GM10248 (cell line): ENCODE data around the gene COL8A1.
"Not testable (repeated sequence)": the region's sequence is repeated elsewhere in the genome, so short reads cannot be mapped to it uniquely, and the experiment has no call there.

Experiments used
- CTCF ChIA-PET: fragments of 300-600 bp; sonication (Branson Sonifier 250); formaldehyde crosslinking; extraction: SDS; loops from one replicate; lab custom pipeline; 2021; ENCODE audit warnings: antibody characterized with exemption; lab: Yijun Ruan, JAX
- POLR2A ChIA-PET: fragments of 350-650 bp; sonication (Branson Sonifier 250); formaldehyde crosslinking; extraction: SDS; loops from one replicate; lab custom pipeline; 2020; ENCODE audit warnings: antibody characterized with exemption; lab: Yijun Ruan, JAX
- DNase-seq: peaks from one replicate; pipeline ENCODE4 v3.0.0; 2012; ENCODE audit errors: extremely low spot score
- TF ChIP-seq, protein P1 (sequence below): IDR thresholded peaks from 2 replicates; pipeline ENCODE4 v1.5.1; 2012; ENCODE audit warnings: mild to moderate bottlenecking, low read depth; ENCODE audit errors: extremely low read depth, missing control alignments, control extremely low read depth

COL8A1 gene

GRCh38 chr3:99836681-99837080, 198.3 kb downstream of the COL8A1 start:
- ChIA-PET POLR2A (no interaction called here), CTCF (interaction anchor here (1.7 kb wide), 1 partner anchor 267 kb away, joined by 3 read pairs; no protein-coding TSS in a partner anchor)
- TF ChIP-seq, protein P1, sequence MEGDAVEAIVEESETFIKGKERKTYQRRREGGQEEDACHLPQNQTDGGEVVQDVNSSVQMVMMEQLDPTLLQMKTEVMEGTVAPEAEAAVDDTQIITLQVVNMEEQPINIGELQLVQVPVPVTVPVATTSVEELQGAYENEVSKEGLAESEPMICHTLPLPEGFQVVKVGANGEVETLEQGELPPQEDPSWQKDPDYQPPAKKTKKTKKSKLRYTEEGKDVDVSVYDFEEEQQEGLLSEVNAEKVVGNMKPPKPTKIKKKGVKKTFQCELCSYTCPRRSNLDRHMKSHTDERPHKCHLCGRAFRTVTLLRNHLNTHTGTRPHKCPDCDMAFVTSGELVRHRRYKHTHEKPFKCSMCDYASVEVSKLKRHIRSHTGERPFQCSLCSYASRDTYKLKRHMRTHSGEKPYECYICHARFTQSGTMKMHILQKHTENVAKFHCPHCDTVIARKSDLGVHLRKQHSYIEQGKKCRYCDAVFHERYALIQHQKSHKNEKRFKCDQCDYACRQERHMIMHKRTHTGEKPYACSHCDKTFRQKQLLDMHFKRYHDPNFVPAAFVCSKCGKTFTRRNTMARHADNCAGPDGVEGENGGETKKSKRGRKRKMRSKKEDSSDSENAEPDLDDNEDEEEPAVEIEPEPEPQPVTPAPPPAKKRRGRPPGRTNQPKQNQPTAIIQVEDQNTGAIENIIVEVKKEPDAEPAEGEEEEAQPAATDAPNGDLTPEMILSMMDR: no peak
- DNase-seq: no peak

DNA sequence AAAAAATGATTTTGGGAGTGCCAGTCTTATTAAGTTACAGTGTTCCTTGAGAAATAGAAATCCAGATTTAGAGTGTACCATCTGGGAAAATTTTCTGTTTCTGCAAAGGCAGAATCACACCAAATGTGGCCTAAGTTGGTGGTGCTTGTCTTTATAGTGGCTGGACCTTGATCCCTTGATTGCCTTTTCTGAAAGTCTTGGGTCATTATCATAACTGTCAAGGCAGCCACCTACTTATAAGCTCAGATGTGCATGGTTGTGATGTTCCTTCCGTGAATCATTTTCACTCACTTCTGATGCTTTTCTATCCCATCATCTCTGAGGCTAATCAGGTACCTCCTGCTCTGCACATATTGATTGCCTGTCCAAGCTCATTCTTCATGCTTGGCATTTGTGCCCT, 199.3 kb downstream of the COL8A1 start:
- DNase-seq: no peak
- TF ChIP-seq, protein P1: no peak
- ChIA-PET POLR2A (no interaction called here), CTCF (interaction anchor here (0.8 to 1.7 kb wide), 2 partner anchors 266 to 416 kb away, joined by 3 read pairs; no protein-coding TSS in a partner anchor)

GRCh38 chr3:99838755-99839154, 200.4 kb downstream of the COL8A1 start:
- POLR2A ChIA-PET: no interaction called here
- TF ChIP-seq, protein P1: no peak
- no peak for DNase-seq
- CTCF ChIA-PET: interaction anchor here (1.5 to 3.6 kb wide), 3 partner anchors 11 to 415 kb away, joined by 3 to 15 read pairs (median 5); no protein-coding TSS in a partner anchor

- no peak for DNase-seq
- ChIA-PET CTCF (interaction anchor here (1.1 to 3.6 kb wide), 6 partner anchors 8 to 415 kb away, joined by 3 to 15 read pairs (median 5); no protein-coding TSS in a partner anchor), POLR2A (no interaction called here)
- TF ChIP-seq, protein P1: no peak
Observed at GRCh38 chr3:99839613-99840012, 201.2 kb downstream of the COL8A1 start.

- DNase-seq, POLR2A ChIA-PET: not testable (repeated sequence)
- CTCF ChIA-PET: interaction anchor here (0.6 to 3.6 kb wide), 5 partner anchors 8 to 728 kb away, joined by 3 to 15 read pairs (median 4); no protein-coding TSS in a partner anchor
Observed at GRCh38 chr3:99841949-99842348, 203.6 kb downstream of the COL8A1 start.

GRCh38 chr3:99842826-99843589, 204.6 kb downstream of the COL8A1 start:
- DNase-seq: peak; percentile 23
- ChIA-PET CTCF (interaction anchor here (0.6 to 2.6 kb wide), 26 partner anchors 11 to 500 kb away, joined by 3 to 39 read pairs (median 5); partner anchors contain the start of genes CMSS1 and TBC1D23), POLR2A (no interaction called here)
- TF ChIP-seq, protein P1: peak; percentile 60
